Stimulated activated CD8-positive, alpha-beta memory T cell treated with anti-CD3 and anti-CD28 coated beads, Interleukin-15, amount 100 ng/mL, for 24 hours (primary cell): Measurements from ENCODE around the gene INHA.

Experiments
- DNase-seq: peaks from one replicate; pipeline ENCODE4 v3.0.0-alpha.2; 2020; ENCODE audit warnings: low read depth

Gene INHA

GRCh38 chr2:219574484-219575311, 2.6 kb downstream of the INHA start:
- DNase-seq = no peak

GRCh38 chr2:219575566-219576504, 3.7 kb downstream of the INHA start:
- no peak for DNase-seq

GRCh38 chr2:219576505-219577388, 4.6 kb downstream of the INHA start:
- DNase-seq = no peak

GRCh38 chr2:219578811-219579613, 6.9 kb downstream of the INHA start:
- no peak for DNase-seq

- DNase-seq = no peak
These were observed 9.2 kb downstream of the INHA start for GRCh38 chr2:219581346-219581745.

- no peak for DNase-seq
These were observed 19.0 kb downstream of the INHA start for GRCh38 chr2:219591091-219591490.

- no peak for DNase-seq
These were observed 20.6 kb downstream of the INHA start for GRCh38 chr2:219592736-219593135.

- no peak for DNase-seq
These were observed 21.0 kb downstream of the INHA start for GRCh38 chr2:219593154-219593553.

GRCh38 chr2:219595256-219595655, 23.1 kb downstream of the INHA start:
- DNase-seq = no peak

- DNase-seq = no peak
These were observed 24.9 kb downstream of the INHA start for GRCh38 chr2:219596954-219597551.

- DNase-seq = peak; percentile 74
These were observed 25.6 kb downstream of the INHA start, which contains the start of gene STK11IP for GRCh38 chr2:219597552-219598307. Gene STK11IP, plus strand, starts transcription at chr2:219597857. Its CDS starts 263 bp downstream, at chr2:219598120.

- DNase-seq = no peak
These were observed 26.4 kb downstream of the INHA start for GRCh38 chr2:219598308-219599078.

GRCh38 chr2:219603771-219604170, 31.7 kb downstream of the INHA start:
- no peak for DNase-seq

- no peak for DNase-seq
These were observed 33.5 kb downstream of the INHA start for GRCh38 chr2:219605607-219605954.

- no peak for DNase-seq
These were observed 35.8 kb downstream of the INHA start for GRCh38 chr2:219607931-219608330.

- no peak for DNase-seq
These were observed 36.4 kb downstream of the INHA start for GRCh38 chr2:219608399-219608964.

- DNase-seq = no peak
These were observed 37.1 kb downstream of the INHA start for GRCh38 chr2:219609149-219609750.

- DNase-seq = no peak
These were observed 39.2 kb downstream of the INHA start for GRCh38 chr2:219611306-219611705.
